ENCODE results near the gene TGFA. TPM values are rescaled to one million over a fixed set of nuclear protein-coding genes. Genes with fewer than 3 reads are reported as not detected.

Gene TGFA
- total RNA-seq, 1 experiment from 2014 or later, result 50.1 TPM

DNA sequence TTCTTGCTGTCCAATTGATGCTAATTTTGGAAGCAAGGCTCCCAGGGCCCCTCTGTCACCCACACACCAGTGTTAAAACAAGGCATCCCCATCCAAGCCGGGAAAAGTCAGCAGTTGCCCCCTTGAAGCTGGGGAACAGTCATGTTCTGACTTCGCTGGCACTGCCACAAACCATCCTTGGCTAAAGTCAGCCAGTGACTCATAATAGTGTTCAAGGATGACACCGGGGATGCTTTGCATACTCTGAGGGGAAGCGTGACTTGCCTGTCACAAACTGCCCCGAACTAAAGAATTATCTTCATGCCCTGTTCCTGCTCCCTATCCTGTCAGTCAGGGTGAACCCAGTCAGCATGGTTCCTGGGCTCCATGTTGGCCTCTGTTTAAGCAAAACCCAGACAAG lies 37.0 kb downstream of the TGFA start:
- BruUV-seq (replicated peaks), result no TSS peak
- Histone ChIP-seq H2AFZ (ENCODE audit: low read depth, low read length, poor library complexity, severe bottlenecking) (no peak overlapping the region), H3K4me3 (replicated peaks in 1 of 2; ENCODE audit: low read depth in 1 of 2, low read length in 2 of 2) (no peak overlapping the region), H3K9ac (ENCODE audit: low read length) (no peak overlapping the region), H3K27ac (ENCODE audit: low read depth, low read length) (no peak overlapping the region), H3K27me3 (ENCODE audit: insufficient read depth, low read length) (no peaks in the 10 kb centered on the region), H3K4me1 (ENCODE audit: control insufficient read depth in 1 of 2, insufficient read depth in 2 of 2, low read length in 2 of 2) (peaks cover 30 to 64% of the 10 kb centered on the region in 2 experiments), H3K9me2 (ENCODE audit: insufficient read depth) (no peaks in the 10 kb centered on the region), H4K20me1 (ENCODE audit: insufficient read depth) (no peaks in the 10 kb centered on the region; the same call in 1 of the 2 replicates), H3K4me2 (ENCODE audit: low read length) (peak overlapping the region; percentile 58), H3K79me2 (ENCODE audit: insufficient read depth, low read length) (peaks cover 57% of the 10 kb centered on the region), H3K36me3 (ENCODE audit: control insufficient read depth in 1 of 2, insufficient read depth in 2 of 2, low read length in 2 of 2) (peaks cover 0 to 5% of the 10 kb centered on the region in 2 experiments; a peak in 1 of 4 replicates), H3K9me3 (ENCODE audit: control insufficient read depth in 1 of 2, insufficient read depth in 1 of 2, low read depth in 1 of 2, low read length in 2 of 2) (no peaks in the 10 kb centered on the region)
- intact Hi-C loops (cut with micrococcal nuclease), result no loop called here
- ATAC-seq (peak; percentile 63), DNase-seq (ENCODE audit: low read depth, low spot score) (no peak)
- TF ChIP-seq, protein P1, sequence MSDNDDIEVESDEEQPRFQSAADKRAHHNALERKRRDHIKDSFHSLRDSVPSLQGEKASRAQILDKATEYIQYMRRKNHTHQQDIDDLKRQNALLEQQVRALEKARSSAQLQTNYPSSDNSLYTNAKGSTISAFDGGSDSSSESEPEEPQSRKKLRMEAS (IDR thresholded peaks at IDR 0.05), result no peak
- TF ChIP-seq ZNF274 (IDR thresholded peaks at IDR 0.05; ENCODE audit: low read depth, low read length), result no peak
- no peak for TF ChIP-seq EGR1 (IDR thresholded peaks at IDR 0.05; ENCODE audit: low read depth)
- no peak for TF ChIP-seq TCF7L2 (IDR thresholded peaks at IDR 0.05; ENCODE audit: borderline replicate concordance, extremely low read depth, insufficient read depth, insufficient read length)
- TF ChIP-seq SIN3A (IDR thresholded peaks at IDR 0.05; ENCODE audit: low read depth), result no peak
- no peak for TF ChIP-seq POLR2AphosphoS5 (IDR thresholded peaks at IDR 0.05; ENCODE audit: low read depth, low read length)
- TF ChIP-seq CBX3 (IDR thresholded peaks at IDR 0.05; ENCODE audit: low read depth), result no peak
- TF ChIP-seq SP1 (IDR thresholded peaks at IDR 0.05; ENCODE audit: low read depth), result no peak
- TF ChIP-seq POLR2A (IDR thresholded peaks at IDR 0.05; ENCODE audit: borderline replicate concordance, extremely low read depth, insufficient read depth, insufficient read length), result no peak
- no peak for TF ChIP-seq JUND (IDR thresholded peaks at IDR 0.05)
- TF ChIP-seq, protein P2, sequence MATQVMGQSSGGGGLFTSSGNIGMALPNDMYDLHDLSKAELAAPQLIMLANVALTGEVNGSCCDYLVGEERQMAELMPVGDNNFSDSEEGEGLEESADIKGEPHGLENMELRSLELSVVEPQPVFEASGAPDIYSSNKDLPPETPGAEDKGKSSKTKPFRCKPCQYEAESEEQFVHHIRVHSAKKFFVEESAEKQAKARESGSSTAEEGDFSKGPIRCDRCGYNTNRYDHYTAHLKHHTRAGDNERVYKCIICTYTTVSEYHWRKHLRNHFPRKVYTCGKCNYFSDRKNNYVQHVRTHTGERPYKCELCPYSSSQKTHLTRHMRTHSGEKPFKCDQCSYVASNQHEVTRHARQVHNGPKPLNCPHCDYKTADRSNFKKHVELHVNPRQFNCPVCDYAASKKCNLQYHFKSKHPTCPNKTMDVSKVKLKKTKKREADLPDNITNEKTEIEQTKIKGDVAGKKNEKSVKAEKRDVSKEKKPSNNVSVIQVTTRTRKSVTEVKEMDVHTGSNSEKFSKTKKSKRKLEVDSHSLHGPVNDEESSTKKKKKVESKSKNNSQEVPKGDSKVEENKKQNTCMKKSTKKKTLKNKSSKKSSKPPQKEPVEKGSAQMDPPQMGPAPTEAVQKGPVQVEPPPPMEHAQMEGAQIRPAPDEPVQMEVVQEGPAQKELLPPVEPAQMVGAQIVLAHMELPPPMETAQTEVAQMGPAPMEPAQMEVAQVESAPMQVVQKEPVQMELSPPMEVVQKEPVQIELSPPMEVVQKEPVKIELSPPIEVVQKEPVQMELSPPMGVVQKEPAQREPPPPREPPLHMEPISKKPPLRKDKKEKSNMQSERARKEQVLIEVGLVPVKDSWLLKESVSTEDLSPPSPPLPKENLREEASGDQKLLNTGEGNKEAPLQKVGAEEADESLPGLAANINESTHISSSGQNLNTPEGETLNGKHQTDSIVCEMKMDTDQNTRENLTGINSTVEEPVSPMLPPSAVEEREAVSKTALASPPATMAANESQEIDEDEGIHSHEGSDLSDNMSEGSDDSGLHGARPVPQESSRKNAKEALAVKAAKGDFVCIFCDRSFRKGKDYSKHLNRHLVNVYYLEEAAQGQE (IDR thresholded peaks at IDR 0.05; ENCODE audit: low read depth), result no peak
- TF ChIP-seq YY1 (IDR thresholded peaks at IDR 0.05; ENCODE audit: extremely low read depth, insufficient replicate concordance, low read depth, low read length), result no peak
- TF ChIP-seq, protein P3, sequence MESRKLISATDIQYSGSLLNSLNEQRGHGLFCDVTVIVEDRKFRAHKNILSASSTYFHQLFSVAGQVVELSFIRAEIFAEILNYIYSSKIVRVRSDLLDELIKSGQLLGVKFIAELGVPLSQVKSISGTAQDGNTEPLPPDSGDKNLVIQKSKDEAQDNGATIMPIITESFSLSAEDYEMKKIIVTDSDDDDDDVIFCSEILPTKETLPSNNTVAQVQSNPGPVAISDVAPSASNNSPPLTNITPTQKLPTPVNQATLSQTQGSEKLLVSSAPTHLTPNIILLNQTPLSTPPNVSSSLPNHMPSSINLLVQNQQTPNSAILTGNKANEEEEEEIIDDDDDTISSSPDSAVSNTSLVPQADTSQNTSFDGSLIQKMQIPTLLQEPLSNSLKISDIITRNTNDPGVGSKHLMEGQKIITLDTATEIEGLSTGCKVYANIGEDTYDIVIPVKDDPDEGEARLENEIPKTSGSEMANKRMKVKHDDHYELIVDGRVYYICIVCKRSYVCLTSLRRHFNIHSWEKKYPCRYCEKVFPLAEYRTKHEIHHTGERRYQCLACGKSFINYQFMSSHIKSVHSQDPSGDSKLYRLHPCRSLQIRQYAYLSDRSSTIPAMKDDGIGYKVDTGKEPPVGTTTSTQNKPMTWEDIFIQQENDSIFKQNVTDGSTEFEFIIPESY (IDR thresholded peaks at IDR 0.05; ENCODE audit: extremely low read depth, insufficient replicate concordance, low read length), result no peak
- no peak for TF ChIP-seq CEBPB (IDR thresholded peaks at IDR 0.05; ENCODE audit: low read depth)
- TF ChIP-seq, protein P4, sequence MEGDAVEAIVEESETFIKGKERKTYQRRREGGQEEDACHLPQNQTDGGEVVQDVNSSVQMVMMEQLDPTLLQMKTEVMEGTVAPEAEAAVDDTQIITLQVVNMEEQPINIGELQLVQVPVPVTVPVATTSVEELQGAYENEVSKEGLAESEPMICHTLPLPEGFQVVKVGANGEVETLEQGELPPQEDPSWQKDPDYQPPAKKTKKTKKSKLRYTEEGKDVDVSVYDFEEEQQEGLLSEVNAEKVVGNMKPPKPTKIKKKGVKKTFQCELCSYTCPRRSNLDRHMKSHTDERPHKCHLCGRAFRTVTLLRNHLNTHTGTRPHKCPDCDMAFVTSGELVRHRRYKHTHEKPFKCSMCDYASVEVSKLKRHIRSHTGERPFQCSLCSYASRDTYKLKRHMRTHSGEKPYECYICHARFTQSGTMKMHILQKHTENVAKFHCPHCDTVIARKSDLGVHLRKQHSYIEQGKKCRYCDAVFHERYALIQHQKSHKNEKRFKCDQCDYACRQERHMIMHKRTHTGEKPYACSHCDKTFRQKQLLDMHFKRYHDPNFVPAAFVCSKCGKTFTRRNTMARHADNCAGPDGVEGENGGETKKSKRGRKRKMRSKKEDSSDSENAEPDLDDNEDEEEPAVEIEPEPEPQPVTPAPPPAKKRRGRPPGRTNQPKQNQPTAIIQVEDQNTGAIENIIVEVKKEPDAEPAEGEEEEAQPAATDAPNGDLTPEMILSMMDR (IDR thresholded peaks at IDR 0.05 in 2 of 3, conservative IDR thresholded peaks at IDR 0.05 in 1 of 3; ENCODE audit: borderline replicate concordance in 1 of 3, insufficient read depth in 1 of 3, low read depth in 2 of 3, low read length in 2 of 3), result no peak
- TF ChIP-seq ZFX (IDR thresholded peaks at IDR 0.05), result no peak
- ChIA-PET POLR2A (no interaction called here), RAD21 (ENCODE audit: low non-redundant PET in 1 of 2, low total read pairs in 2 of 2, uncharacterized antibody in 2 of 2, unreplicated experiment in 2 of 2) (no interaction called here), CTCF (no interaction called here)

All from HCT116 (cell line).